Gastrocnemius medialis (tissue), 4 donors: ENCODE data around the gene QSOX2.

Experiments
- POLR2A ChIP-seq, 2 donors: fragments of 450-650 bp; IDR thresholded peaks; one replicate each; pipeline ENCODE4 v1.6.1; 2017; ENCODE audit warnings: antibody characterized with exemption in 2 of 2, mild to moderate bottlenecking in 2 of 2, moderate library complexity in 2 of 2
- TF ChIP-seq, protein P1 (sequence below), 5 experiments: fragments of 450-650 bp in 3 of 5; fragments of 200-600 bp in 2 of 5; sonication (generic) in 2 of 5; IDR thresholded peaks in 4 of 5; conservative IDR thresholded peaks in 1 of 5; 1 replicate in 4 of 5; 2 replicates in 1 of 5; pipeline ENCODE4 v1.5.1; 2016 to 2019; ENCODE audit warnings: antibody characterized with exemption in 5 of 5, mild to moderate bottlenecking in 3 of 5, moderate library complexity in 3 of 5

DNA sequence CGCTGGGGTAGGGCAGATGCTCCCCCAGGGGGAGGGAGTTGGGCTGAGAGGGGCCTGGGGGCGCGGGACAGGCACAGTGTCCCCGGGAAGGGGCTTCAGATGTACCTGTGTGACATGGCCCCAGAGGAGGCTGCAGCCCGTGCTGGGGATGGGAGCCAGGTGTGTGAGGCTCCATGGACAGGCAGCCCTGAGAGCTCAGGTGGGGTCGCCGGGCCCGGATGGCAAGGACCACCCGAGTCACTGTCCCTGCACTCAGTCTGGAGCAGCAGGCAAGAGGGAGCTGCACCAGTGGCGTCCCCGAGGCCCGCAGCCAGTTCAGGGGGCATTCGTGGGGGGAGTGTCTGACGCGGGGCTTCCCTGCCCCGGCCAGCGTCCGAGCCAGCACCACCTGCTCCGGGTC lies 39.3 kb upstream of the QSOX2 start:
- TF ChIP-seq, protein P1, sequence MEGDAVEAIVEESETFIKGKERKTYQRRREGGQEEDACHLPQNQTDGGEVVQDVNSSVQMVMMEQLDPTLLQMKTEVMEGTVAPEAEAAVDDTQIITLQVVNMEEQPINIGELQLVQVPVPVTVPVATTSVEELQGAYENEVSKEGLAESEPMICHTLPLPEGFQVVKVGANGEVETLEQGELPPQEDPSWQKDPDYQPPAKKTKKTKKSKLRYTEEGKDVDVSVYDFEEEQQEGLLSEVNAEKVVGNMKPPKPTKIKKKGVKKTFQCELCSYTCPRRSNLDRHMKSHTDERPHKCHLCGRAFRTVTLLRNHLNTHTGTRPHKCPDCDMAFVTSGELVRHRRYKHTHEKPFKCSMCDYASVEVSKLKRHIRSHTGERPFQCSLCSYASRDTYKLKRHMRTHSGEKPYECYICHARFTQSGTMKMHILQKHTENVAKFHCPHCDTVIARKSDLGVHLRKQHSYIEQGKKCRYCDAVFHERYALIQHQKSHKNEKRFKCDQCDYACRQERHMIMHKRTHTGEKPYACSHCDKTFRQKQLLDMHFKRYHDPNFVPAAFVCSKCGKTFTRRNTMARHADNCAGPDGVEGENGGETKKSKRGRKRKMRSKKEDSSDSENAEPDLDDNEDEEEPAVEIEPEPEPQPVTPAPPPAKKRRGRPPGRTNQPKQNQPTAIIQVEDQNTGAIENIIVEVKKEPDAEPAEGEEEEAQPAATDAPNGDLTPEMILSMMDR (IDR thresholded peaks at IDR 0.05 in 4 of 5, conservative IDR thresholded peaks at IDR 0.05 in 1 of 5), result no peak
- TF ChIP-seq POLR2A (IDR thresholded peaks at IDR 0.05), result no peak
